HUES64 (cell line): ENCODE measurements around the gene BSCL2. TPM values are rescaled to one million over a fixed set of nuclear protein-coding genes. Genes with fewer than 3 reads are reported as not detected.
"Not testable (repeated sequence)": the region's sequence is repeated elsewhere in the genome, so short reads cannot be mapped to it uniquely, and the experiment has no call there.

Experiments used
- H3K27ac ChIP-seq: 2 replicates; pipeline ENCODE4 v1.7.0; 2013; ENCODE audit warnings: low read depth, low read length, inconsistent platforms
- H3K27me3 ChIP-seq: 2 replicates; pipeline ENCODE4 v1.6.1; 2013; ENCODE audit warnings: mild to moderate bottlenecking, low read length; ENCODE audit not compliant: insufficient read depth
- H3K36me3 ChIP-seq: 2 replicates; pipeline ENCODE4 v1.6.1; 2013; ENCODE audit warnings: mild to moderate bottlenecking, low read length; ENCODE audit not compliant: insufficient read depth
- H3K4me1 ChIP-seq: 2 replicates; pipeline ENCODE4 v1.6.1; 2013; ENCODE audit warnings: mild to moderate bottlenecking, low read length, moderate library complexity; ENCODE audit not compliant: insufficient read depth
- H3K4me3 ChIP-seq: 2 replicates; pipeline ENCODE4 v1.5.1; 2013; ENCODE audit warnings: mild to moderate bottlenecking, low read length, moderate library complexity
- H3K9ac ChIP-seq: 2 replicates; pipeline ENCODE4 v1.6.1; 2013; ENCODE audit warnings: mild to moderate bottlenecking, low read depth, low read length
- H3K9me3 ChIP-seq: 2 replicates; pipeline ENCODE4 v1.6.1; 2013; ENCODE audit warnings: low read depth, low read length; ENCODE audit not compliant: insufficient read depth
- WGBS: fragments of 150-250, 120-280 bp; methylation state at CpG from one replicate; pipeline ENCODE4 v1.1.7; 2013; ENCODE audit warnings: missing lambda C conversion rate; 5-methylcytosine and 5-hydroxymethylcytosine counted together
- polyA plus RNA-seq, 2 experiments: library from polyadenylated mRNA; stranded (reverse); fragments of 50-300 nt; gene quantifications; one replicate each; pipeline ENCODE4 v1.2.3, GENCODE V29; 2013

Gene BSCL2
- polyA plus RNA-seq (2013, experiment 1 of 2): 99.1 TPM
- polyA plus RNA-seq (2013, experiment 2 of 2): 84.3 TPM

DNA sequence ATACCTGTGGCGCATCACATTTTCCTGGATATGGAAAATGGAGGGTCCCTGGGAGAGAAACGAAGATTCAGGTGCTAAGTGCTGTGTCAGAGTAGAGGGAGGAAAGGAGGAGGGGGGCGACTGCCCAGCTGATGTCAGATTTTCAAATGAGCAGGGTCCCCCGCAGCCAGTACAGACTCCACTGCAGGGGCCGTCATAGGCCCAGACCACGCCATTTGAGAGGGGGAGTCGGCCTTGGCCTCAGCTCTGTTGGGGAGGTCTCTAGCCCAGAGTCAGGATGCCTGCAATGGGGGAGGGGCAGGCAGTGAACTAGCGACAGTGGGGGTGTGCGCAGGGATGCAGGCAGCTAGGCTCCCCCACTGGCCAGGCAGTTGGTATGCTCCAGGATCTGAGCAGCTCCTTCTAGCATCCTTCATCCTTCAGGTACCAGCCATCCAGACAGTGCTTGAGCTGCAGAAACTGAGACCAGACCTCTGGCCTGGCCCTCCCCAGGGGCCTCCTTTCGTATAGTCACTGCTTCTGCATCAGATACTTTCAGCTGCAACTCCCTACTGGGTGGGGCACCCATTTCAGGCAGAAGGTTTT, at the start of gene BSCL2, which contains the start of gene GNG3:
Gene BSCL2, minus strand, starts transcription at position 148 of the 585 bp plus-strand sequence. CDS start 229 bp downstream, outside the sequence.
Gene GNG3, plus strand, starts transcription at position 400 of the 585 bp plus-strand sequence. CDS start 620 bp downstream, outside the sequence.
- H3K36me3 ChIP-seq: peaks cover 28% of the 10 kb centered on the region
- H3K4me1 ChIP-seq: peaks cover 21% of the 10 kb centered on the region
- H3K27me3 ChIP-seq: no peaks in the 10 kb centered on the region
- H3K9ac ChIP-seq: peak within 1 kb of the TSS; percentile 77
- H3K27ac ChIP-seq: peak within 1 kb of the TSS; percentile 80; the same call in 1 of the 2 replicates
- 3% methylated on average over 9 of the region's 10 CpGs for WGBS
- no peaks in the 10 kb centered on the region for H3K9me3 ChIP-seq
- H3K4me3 ChIP-seq: peak within 1 kb of the TSS; percentile 82

DNA sequence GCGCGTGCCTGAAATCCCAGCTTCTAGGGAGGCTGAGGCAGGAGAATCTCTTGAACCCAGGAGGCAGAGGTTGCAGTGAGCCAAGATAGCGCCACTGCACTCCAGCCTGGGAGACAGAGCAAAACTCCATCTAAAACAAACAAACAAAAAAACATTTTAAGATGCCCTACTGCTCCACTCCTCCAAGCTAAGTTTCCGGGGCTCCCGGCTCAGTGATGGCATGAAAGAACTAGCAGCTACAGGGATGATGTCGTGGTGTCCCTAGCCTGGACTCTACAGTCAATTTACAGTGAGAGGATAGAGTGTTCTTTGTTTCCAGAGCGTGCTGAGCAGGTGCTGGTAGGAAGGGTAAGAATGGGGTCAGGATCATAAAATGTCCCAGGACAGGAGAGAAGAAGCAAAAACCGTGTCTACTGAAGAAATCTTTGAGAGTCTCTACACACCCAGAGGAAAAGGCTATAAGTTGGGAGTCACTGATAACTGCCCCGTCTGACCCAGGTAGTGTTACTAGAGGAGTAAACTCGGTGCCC, 47.9 kb upstream of the BSCL2 start:
- Histone ChIP-seq H3K27ac (no peak overlapping the region; the same call in 1 of the 2 replicates), H3K36me3 (peaks cover 23% of the 10 kb centered on the region), H3K9me3 (no peaks in the 10 kb centered on the region), H3K4me3 (no peak overlapping the region), H3K27me3 (no peaks in the 10 kb centered on the region), H3K4me1 (peaks cover 9% of the 10 kb centered on the region), H3K9ac (no peak overlapping the region)
- 93% methylated on average over 10 of the region's 10 CpGs for WGBS

DNA sequence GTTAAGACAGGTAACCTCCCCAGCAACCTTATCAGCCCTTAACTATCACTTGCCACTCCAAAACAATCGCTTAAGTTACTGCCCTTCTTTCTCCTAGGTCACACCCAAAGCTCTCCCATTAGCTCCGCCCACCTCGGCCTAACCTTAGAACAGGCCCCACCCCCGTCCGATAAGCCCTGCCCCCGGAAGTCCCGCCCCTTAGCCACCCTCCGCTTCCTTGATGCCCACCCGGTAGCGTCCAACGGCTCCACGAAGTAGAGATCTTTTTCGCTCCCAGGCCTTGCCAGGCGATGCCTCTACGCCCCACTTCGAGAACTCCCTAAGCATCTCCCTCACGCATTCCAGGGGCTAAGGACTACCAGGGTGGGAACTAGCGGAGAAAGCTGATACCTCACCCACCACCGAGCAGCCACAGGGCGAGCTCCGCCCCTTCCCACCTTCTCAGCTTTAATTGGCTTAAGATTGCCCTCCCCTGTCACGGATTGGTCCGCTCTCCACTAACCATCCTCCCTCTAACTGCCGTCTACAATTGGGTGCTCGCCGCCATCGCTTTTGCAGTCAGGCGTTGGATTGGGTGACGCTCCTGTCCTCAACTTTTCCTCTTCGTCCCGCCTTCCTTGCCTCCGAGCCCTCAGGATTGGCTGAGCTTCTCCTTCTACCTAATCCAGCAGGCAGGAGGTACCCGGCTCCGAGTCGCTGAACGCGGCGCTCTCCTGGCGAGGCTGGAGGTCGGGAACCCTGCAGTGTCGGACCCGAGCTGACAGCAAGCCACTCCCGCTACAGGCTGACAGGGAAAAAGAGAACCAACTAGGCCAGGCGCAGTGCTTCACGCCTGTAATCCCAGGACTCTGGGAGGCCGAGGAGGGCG, 46.7 kb upstream of the BSCL2 start, which contains the start of gene ZBTB3:
Gene ZBTB3, minus strand, starts transcription at position 425 of the 868 bp plus-strand sequence. CDS start 496 bp downstream, outside the sequence.
- Histone ChIP-seq H3K9ac (peak within 1 kb of the TSS; percentile 85), H3K4me1 (peaks cover 9% of the 10 kb centered on the region), H3K36me3 (peaks cover 33% of the 10 kb centered on the region), H3K27me3 (no peaks in the 10 kb centered on the region), H3K9me3 (no peaks in the 10 kb centered on the region), H3K27ac (peak within 1 kb of the TSS; percentile 87), H3K4me3 (peak within 1 kb of the TSS; percentile 83)
- 1% methylated on average over 47 of the region's 47 CpGs for WGBS

DNA sequence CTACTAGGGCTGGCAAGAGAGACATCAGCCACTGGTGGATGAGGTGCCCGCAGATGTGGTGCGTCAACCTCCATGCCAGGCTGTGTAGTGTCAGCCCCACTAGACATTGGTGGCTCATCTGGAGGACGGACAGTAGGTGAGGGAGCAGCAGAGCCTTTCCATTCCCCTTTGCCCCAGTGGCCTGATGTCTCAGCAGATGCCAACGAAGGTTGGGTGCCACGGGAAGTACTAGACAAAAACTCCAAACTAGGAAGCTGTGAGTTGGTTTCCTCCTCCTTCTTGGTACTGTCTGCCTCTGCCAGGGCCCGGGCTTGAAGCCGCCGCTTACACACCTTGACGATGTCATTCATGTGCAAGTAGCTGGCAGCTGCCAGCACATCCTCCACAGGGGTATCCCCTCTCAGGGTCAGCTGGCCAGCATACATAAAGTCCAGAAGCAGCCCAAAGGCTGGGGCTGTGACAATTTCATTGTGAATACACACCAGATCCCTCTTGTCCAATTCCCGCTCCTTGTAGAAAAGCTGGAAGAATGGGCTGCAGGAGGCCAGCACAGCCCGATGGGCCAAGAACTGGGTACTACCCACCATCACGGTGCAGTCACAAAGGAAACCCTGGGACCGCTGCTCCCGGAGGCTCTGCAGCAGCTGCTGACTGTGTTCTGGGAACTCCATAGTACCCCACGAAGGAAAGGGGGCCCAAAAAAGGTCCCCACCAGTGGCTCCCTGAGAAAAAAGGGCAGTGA, 45.9 kb upstream of the BSCL2 start:
- peaks cover 38% of the 10 kb centered on the region for H3K36me3 ChIP-seq
- H3K9me3 ChIP-seq: no peaks in the 10 kb centered on the region
- H3K27ac ChIP-seq: peak overlapping the region; percentile 87
- H3K4me1 ChIP-seq: peaks cover 5% of the 10 kb centered on the region; the same call in 1 of the 2 replicates
- H3K27me3 ChIP-seq: no peaks in the 10 kb centered on the region
- 91% methylated on average over 15 of the region's 15 CpGs for WGBS
- H3K4me3 ChIP-seq: peak overlapping the region; percentile 83
- H3K9ac ChIP-seq: no peak overlapping the region

DNA sequence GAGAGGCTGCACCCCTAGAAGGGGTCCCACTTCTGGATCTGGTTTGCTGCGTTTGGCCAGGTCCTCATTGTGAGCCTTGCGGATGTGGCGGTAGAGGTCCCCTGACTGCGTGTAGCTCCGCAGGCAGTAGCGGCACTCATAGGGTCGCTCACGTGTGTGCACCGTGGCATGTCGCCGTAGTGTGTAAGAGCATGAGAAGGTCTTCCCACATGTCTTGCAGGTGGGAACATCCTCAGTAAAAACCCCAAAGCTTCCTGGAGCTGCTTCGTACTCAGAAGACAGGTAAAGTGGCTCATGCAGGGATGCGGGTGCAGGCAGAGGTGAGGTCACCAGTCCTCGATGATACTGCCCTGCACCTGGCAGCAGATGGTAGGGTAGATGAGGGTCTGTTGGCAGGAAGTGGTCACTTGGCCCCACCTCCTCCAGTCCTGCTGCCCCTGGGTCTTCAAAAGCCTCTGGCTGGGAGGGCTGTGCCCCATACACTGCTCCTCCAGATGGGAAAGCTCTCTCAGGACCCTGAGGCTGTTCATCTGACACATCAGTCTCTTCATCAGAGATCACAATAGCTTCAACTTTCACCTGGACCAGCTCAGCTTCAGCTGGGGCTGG, 45.1 kb upstream of the BSCL2 start:
- peaks cover 3% of the 10 kb centered on the region; the same call in 1 of the 2 replicates for H3K4me1 ChIP-seq
- H3K27ac ChIP-seq: no peak overlapping the region
- H3K9ac ChIP-seq: no peak overlapping the region
- peaks cover 42% of the 10 kb centered on the region for H3K36me3 ChIP-seq
- WGBS: 97% methylated on average over 14 of the region's 14 CpGs
- H3K27me3 ChIP-seq: no peaks in the 10 kb centered on the region
- H3K4me3 ChIP-seq: no peak overlapping the region
- no peaks in the 10 kb centered on the region for H3K9me3 ChIP-seq

DNA sequence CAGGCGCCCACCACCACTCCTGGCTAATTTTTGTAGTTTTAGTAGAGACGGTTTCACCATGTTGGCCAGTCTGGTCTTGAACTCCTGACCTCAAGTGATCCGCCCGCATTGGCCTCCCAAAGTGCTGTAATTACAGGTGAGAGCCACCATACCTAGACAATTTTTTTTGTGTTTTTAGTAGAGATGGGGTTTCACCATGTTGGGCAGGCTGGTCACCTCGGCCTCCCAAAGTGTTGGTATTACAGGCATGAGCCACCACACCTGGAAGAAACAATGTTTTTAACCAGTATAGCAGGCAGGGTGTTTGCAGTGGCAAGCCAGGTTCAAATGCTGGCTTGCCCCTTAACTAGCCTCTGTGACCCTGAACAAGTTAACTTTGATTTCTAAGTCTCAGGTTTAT, 42.7 kb upstream of the BSCL2 start:
- WGBS: over 99% methylated on average over 5 of the region's 5 CpGs
- not testable (repeated sequence) for H3K9ac ChIP-seq, H3K4me1 ChIP-seq, H3K27me3 ChIP-seq, H3K4me3 ChIP-seq, H3K9me3 ChIP-seq, H3K27ac ChIP-seq
- H3K36me3 ChIP-seq: peaks cover 42% of the 10 kb centered on the region

DNA sequence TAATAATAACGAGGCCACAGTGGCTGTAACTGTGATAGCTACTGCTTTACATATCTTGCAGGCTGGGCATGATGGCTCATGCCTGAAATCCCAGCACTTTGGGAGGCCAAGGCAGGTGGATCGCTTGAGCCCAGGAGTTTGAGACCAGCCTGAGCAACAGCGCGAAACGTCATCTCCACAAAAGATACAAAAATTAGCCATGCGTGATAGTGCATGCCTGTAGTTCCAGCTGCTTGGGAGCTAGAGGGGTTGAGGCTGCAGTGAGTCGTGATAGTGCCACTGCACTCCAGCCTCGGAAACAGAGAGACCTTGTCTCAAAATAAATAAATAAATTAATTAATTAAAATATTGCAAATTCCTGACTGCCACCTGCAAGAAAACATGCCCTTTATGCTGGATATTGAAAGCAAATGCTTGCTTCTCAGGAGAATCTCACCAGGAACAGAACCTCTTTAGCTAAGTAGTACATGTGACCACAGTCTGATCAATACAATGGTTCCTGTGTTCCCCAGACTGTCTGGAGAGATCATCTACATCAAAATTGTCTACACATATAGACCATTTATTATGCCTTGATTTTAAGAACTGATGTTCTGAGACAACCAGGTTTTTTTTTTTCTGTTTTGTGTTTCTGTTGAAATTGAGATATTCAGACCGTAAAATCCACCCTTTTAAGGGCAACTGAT, 40.4 kb upstream of the BSCL2 start:
- 91% methylated on average over 7 of the region's 9 CpGs for WGBS
- Histone ChIP-seq H3K9me3 (no peaks in the 10 kb centered on the region), H3K36me3 (peaks cover 34% of the 10 kb centered on the region), H3K9ac (no peak overlapping the region), H3K4me3 (no peak overlapping the region), H3K27me3 (no peaks in the 10 kb centered on the region), H3K4me1 (no peaks in the 10 kb centered on the region), H3K27ac (no peak overlapping the region)

DNA sequence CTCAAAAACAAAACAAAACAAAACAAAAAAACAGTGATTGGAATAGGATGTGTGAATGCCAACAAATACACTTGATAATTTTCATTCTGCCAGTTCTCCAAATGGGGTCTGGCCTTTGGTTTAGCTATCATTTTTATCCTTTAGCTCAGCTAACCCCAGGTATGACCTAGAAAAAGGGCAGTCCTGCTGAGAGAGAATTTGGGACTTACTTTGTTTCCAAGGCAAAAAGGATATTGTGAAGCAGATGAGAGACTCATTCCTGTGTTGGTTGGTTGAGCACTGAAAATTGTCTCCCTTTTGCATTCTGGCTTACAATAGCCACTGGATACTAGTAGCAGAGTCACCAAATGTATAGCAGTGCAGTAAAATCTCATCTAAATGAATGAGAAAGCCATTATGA, 30.0 kb upstream of the BSCL2 start:
- Histone ChIP-seq H3K9ac (no peak overlapping the region), H3K27me3 (no peaks in the 10 kb centered on the region), H3K4me3 (no peak overlapping the region), H3K27ac (no peak overlapping the region), H3K36me3 (peaks cover 52% of the 10 kb centered on the region), H3K9me3 (no peaks in the 10 kb centered on the region), H3K4me1 (no peaks in the 10 kb centered on the region)

DNA sequence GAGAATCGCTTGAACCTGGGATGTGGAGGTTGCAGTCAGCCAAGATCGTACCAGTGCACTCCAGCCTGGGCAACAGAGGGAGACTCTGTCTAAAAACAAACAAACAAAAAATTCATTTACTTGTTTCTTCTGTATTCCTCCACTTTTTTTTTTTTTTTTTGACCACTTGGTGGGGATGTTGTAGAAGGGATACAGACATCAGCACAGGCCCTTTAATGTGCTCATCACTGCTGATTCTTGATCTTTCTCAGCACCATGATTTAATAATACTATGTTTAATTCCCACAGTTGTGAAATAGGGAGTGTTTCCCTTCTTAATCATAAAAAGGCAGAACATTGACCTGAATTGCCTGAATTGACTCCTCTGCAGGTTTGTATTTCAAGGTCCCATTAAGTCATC, 25.6 kb upstream of the BSCL2 start:
- Histone ChIP-seq H3K36me3 (peaks cover 39% of the 10 kb centered on the region), H3K9ac (no peak overlapping the region), H3K27ac (no peak overlapping the region), H3K9me3 (no peaks in the 10 kb centered on the region), H3K27me3 (no peaks in the 10 kb centered on the region), H3K4me1 (peaks cover 4% of the 10 kb centered on the region; the same call in 1 of the 2 replicates), H3K4me3 (no peak overlapping the region)
- WGBS: 98% methylated on average over 2 of the region's 2 CpGs

DNA sequence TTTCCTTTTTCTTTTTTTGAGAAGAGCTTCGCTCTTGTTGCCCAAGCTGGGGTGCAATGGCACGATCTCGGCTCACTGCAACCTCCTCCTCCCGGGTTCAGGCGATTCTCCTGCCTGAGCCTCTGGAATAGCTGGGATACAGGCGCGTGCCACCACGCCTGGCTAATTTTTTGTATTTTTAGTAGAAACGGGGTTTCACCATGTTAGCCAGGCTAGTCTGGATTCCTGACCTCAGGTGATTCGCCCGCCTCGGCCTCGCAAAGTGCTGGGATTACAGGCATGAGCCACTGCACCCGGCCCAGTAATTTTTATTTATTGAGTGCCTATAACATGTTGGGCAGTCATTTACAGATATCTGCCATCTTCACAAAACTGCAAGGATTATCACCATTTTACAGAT, 22.9 kb upstream of the BSCL2 start:
- not testable (repeated sequence) for H3K27me3 ChIP-seq, H3K4me1 ChIP-seq, H3K27ac ChIP-seq, H3K9ac ChIP-seq, H3K9me3 ChIP-seq
- peak overlapping the region; percentile 99 for H3K4me3 ChIP-seq
- WGBS: 97% methylated on average over 14 of the region's 14 CpGs
- H3K36me3 ChIP-seq: peaks cover 24% of the 10 kb centered on the region
